ENCODE data around the gene PECR.
A peak's percentile ranks its signal among the peaks of the same experiment; 100 is the strongest.

The PECR gene

GRCh38 chr2:216073773-216074172 lies 7.8 kb downstream of the PECR start (continued):
- TF ChIP-seq, protein P1, sequence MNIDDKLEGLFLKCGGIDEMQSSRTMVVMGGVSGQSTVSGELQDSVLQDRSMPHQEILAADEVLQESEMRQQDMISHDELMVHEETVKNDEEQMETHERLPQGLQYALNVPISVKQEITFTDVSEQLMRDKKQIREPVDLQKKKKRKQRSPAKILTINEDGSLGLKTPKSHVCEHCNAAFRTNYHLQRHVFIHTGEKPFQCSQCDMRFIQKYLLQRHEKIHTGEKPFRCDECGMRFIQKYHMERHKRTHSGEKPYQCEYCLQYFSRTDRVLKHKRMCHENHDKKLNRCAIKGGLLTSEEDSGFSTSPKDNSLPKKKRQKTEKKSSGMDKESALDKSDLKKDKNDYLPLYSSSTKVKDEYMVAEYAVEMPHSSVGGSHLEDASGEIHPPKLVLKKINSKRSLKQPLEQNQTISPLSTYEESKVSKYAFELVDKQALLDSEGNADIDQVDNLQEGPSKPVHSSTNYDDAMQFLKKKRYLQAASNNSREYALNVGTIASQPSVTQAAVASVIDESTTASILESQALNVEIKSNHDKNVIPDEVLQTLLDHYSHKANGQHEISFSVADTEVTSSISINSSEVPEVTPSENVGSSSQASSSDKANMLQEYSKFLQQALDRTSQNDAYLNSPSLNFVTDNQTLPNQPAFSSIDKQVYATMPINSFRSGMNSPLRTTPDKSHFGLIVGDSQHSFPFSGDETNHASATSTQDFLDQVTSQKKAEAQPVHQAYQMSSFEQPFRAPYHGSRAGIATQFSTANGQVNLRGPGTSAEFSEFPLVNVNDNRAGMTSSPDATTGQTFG (tag by site-specific recombination; IDR thresholded peaks at IDR 0.05; ENCODE audit: borderline replicate concordance): no peak
- no peak for TF ChIP-seq ZNF354C (tag by site-specific recombination; IDR thresholded peaks at IDR 0.05; ENCODE audit: borderline replicate concordance, low read depth)
- TF ChIP-seq OVOL3 (tag by site-specific recombination; IDR thresholded peaks at IDR 0.05): no peak
- no peak for TF ChIP-seq ZNF10 (tag by site-specific recombination; IDR thresholded peaks at IDR 0.05)
- no peak for TF ChIP-seq ZNF112 (tag by site-specific recombination; IDR thresholded peaks at IDR 0.05)
- TF ChIP-seq ZNF530 (tag by site-specific recombination; IDR thresholded peaks at IDR 0.05; ENCODE audit: low read depth): no peak
- no peak for TF ChIP-seq MEIS1 (CRISPR knock-in tag; IDR thresholded peaks at IDR 0.05; ENCODE audit: borderline replicate concordance)
- no peak for TF ChIP-seq KLF8 (tag by site-specific recombination; IDR thresholded peaks at IDR 0.05)
- no peak for TF ChIP-seq GLI2 (tag by site-specific recombination; IDR thresholded peaks at IDR 0.05; ENCODE audit: borderline replicate concordance, low read depth)
- no peak for TF ChIP-seq GFI1B (tag by site-specific recombination; IDR thresholded peaks at IDR 0.05)

DNA sequence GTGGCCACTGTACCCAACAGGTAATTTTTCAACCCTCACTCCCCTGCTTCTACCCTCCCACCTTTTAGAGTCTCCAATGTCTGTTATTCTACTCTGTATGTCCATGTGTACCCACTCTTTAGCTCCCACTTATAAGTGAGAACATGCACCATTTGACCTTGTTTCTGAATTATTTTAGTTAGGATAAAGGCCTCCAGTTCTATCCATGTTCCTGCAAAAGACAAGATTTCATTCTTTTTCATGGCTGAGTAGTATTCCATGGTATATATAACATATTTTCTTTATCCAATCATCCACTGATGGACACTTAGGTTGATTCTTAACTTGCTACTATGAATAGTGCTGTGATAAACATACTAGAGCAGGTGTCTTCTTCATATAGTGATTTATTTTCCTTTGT lies 9.1 kb downstream of the PECR start:
- no peaks in the 10 kb centered on the region for H3K9me3 ChIP-seq (ENCODE audit: control insufficient read depth, insufficient read depth, low read depth, low read length)
- CTCF ChIA-PET: no interaction called here
- TF ChIP-seq ZNF701 (tag by site-specific recombination; IDR thresholded peaks at IDR 0.05) (no peak), ZNF629 (tag by site-specific recombination; IDR thresholded peaks at IDR 0.05) (no peak), ZBTB44 (tag by site-specific recombination; IDR thresholded peaks at IDR 0.05) (no peak), ZNF146 (tag by site-specific recombination; IDR thresholded peaks at IDR 0.05) (peak; percentile 90)
- peaks cover 15 to 21% of the 10 kb centered on the region in 2 experiments for H3K36me3 ChIP-seq (ENCODE audit: control insufficient read depth in 2 of 2, insufficient read depth in 1 of 2, low read length in 2 of 2)
- no peak overlapping the region for H3K27ac ChIP-seq (ENCODE audit: extremely low read depth, low read depth, low read length)
- H3K4me3 ChIP-seq (ENCODE audit: low read depth, low read length): no peak overlapping the region
- H3K4me1 ChIP-seq (ENCODE audit: control insufficient read depth, insufficient read depth, low read length): no peaks in the 10 kb centered on the region
- POLR2A ChIA-PET: no interaction called here

DNA sequence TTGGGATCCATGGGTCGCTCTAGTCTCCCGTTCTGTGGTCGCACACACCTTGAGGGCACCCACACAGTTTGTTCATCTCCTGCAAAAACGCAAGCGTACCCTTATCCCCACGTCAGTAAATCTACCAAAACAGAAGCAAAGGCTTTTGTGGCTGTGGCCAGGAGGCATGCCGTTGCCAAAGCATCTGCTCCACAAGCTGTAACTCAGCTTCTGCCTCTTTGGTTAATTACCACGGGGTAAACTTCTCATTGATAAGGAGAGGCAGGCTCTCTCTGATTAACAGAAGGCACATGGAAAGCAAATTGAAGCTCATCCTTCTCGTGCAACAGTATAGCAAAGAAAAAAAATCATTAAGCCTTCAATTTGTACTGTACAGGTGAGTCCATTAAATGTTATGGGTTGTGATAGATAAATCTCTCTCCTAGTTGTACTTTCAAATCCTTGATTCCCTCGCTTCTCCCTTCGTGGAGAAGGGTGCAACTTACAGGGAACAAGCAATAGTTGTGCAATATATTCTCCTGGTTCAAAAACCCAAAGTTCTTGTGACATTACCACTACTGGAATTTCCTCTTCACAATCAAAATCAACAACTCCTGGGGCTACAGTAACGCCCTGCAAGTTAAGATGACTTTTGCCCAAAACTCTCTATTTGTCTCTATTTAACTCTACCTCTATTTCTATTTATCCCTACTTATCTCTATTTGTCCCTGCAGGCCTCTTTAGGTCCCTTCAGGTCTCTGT lies 10.3 kb downstream of the PECR start:
- Histone ChIP-seq H3K9me3 (ENCODE audit: control insufficient read depth, insufficient read depth, low read depth, low read length) (no peaks in the 10 kb centered on the region), H3K4me1 (ENCODE audit: control insufficient read depth, insufficient read depth, low read length) (no peaks in the 10 kb centered on the region), H3K36me3 (ENCODE audit: control insufficient read depth in 2 of 2, insufficient read depth in 1 of 2, low read length in 2 of 2) (peaks cover 15 to 23% of the 10 kb centered on the region in 2 experiments), H3K27ac (ENCODE audit: extremely low read depth, low read depth, low read length) (no peak overlapping the region), H3K4me3 (ENCODE audit: low read depth, low read length) (no peak overlapping the region)
- no peak for TF ChIP-seq ZNF311 (tag by site-specific recombination; IDR thresholded peaks at IDR 0.05; ENCODE audit: borderline replicate concordance)
- no peak for TF ChIP-seq ZNF354C (tag by site-specific recombination; IDR thresholded peaks at IDR 0.05; ENCODE audit: borderline replicate concordance, low read depth)
- TF ChIP-seq ZNF600 (tag by site-specific recombination; IDR thresholded peaks at IDR 0.05): no peak
- no peak for TF ChIP-seq ZNF266 (tag by site-specific recombination; IDR thresholded peaks at IDR 0.05; ENCODE audit: low read depth)
- no peak for TF ChIP-seq ZNF830 (tag by site-specific recombination; IDR thresholded peaks at IDR 0.05; ENCODE audit: low read depth)
- TF ChIP-seq FEZF1 (tag by site-specific recombination; IDR thresholded peaks at IDR 0.05): no peak
- no peak for TF ChIP-seq ZNF544 (tag by site-specific recombination; IDR thresholded peaks at IDR 0.05)
- no peak for TF ChIP-seq ZNF521 (tag by site-specific recombination; IDR thresholded peaks at IDR 0.05)
- ChIA-PET CTCF (interaction anchor here (0.7 kb wide), 1 partner anchor 11 kb away, joined by 3 read pairs; the partner anchor contains the start of genes PECR and TMEM169), POLR2A (no interaction called here)
